ENCODE results near the gene ADAMTS18.

The ADAMTS18 gene

GRCh38 chr16:77434022-77434529, 758 bp downstream of the ADAMTS18 start:
- no peaks in the 10 kb centered on the region for H3K79me2 ChIP-seq (ENCODE audit: insufficient read depth, low read length)
- H4K20me1 ChIP-seq (ENCODE audit: insufficient read depth, low read length): no peaks in the 10 kb centered on the region
- ATAC-seq (ENCODE audit: insufficient read depth, low read depth) (no peak), DNase-seq (no peak)
- H3K27ac ChIP-seq (ENCODE audit: low read length): no peak overlapping the region
- H2AFZ ChIP-seq (ENCODE audit: low read depth, low read length): no peak overlapping the region
- H3K27me3 ChIP-seq (ENCODE audit: insufficient read depth, low read length, poor library complexity): peaks cover 10% of the 10 kb centered on the region
- H3K4me2 ChIP-seq (ENCODE audit: insufficient read depth, low read length): no peak overlapping the region
- H3K9ac ChIP-seq (ENCODE audit: low read depth, low read length): no peak overlapping the region
- no peaks in the 10 kb centered on the region for H3K36me3 ChIP-seq (ENCODE audit: insufficient read depth, low read length)
- H3K4me1 ChIP-seq (ENCODE audit: insufficient read depth, low read length): no peaks in the 10 kb centered on the region
- no peak overlapping the region for H3K4me3 ChIP-seq (ENCODE audit: low read depth in 1 of 2, low read length in 2 of 2)
- H3K9me3 ChIP-seq (ENCODE audit: insufficient read depth, low read length, severe bottlenecking): no peaks in the 10 kb centered on the region
- TF ChIP-seq, protein P1, sequence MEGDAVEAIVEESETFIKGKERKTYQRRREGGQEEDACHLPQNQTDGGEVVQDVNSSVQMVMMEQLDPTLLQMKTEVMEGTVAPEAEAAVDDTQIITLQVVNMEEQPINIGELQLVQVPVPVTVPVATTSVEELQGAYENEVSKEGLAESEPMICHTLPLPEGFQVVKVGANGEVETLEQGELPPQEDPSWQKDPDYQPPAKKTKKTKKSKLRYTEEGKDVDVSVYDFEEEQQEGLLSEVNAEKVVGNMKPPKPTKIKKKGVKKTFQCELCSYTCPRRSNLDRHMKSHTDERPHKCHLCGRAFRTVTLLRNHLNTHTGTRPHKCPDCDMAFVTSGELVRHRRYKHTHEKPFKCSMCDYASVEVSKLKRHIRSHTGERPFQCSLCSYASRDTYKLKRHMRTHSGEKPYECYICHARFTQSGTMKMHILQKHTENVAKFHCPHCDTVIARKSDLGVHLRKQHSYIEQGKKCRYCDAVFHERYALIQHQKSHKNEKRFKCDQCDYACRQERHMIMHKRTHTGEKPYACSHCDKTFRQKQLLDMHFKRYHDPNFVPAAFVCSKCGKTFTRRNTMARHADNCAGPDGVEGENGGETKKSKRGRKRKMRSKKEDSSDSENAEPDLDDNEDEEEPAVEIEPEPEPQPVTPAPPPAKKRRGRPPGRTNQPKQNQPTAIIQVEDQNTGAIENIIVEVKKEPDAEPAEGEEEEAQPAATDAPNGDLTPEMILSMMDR (IDR thresholded peaks at IDR 0.05; ENCODE audit: borderline replicate concordance, extremely low read depth, low read length, poor library complexity, severe bottlenecking): no peak
- no peak for TF ChIP-seq EZH2 (IDR thresholded peaks at IDR 0.05; ENCODE audit: borderline replicate concordance, low read depth, low read length, severe bottlenecking)

GRCh38 chr16:77433146-77433545, 1.7 kb downstream of the ADAMTS18 start:
- Histone ChIP-seq H3K4me1 (ENCODE audit: insufficient read depth, low read length) (no peaks in the 10 kb centered on the region), H3K79me2 (ENCODE audit: insufficient read depth, low read length) (no peaks in the 10 kb centered on the region), H3K36me3 (ENCODE audit: insufficient read depth, low read length) (no peaks in the 10 kb centered on the region), H4K20me1 (ENCODE audit: insufficient read depth, low read length) (no peaks in the 10 kb centered on the region), H3K27me3 (ENCODE audit: insufficient read depth, low read length, poor library complexity) (peaks cover 12% of the 10 kb centered on the region), H3K4me3 (ENCODE audit: low read depth in 1 of 2, low read length in 2 of 2) (no peak overlapping the region), H2AFZ (ENCODE audit: low read depth, low read length) (no peak overlapping the region), H3K9ac (ENCODE audit: low read depth, low read length) (no peak overlapping the region), H3K27ac (ENCODE audit: low read length) (no peak overlapping the region), H3K4me2 (ENCODE audit: insufficient read depth, low read length) (no peak overlapping the region), H3K9me3 (ENCODE audit: insufficient read depth, low read length, severe bottlenecking) (no peaks in the 10 kb centered on the region)
- ATAC-seq (ENCODE audit: insufficient read depth, low read depth) (no peak), DNase-seq (no peak)
- TF ChIP-seq, protein P1 (IDR thresholded peaks at IDR 0.05; ENCODE audit: borderline replicate concordance, extremely low read depth, low read length, poor library complexity, severe bottlenecking): no peak
- TF ChIP-seq EZH2 (IDR thresholded peaks at IDR 0.05; ENCODE audit: borderline replicate concordance, low read depth, low read length, severe bottlenecking): no peak

DNA sequence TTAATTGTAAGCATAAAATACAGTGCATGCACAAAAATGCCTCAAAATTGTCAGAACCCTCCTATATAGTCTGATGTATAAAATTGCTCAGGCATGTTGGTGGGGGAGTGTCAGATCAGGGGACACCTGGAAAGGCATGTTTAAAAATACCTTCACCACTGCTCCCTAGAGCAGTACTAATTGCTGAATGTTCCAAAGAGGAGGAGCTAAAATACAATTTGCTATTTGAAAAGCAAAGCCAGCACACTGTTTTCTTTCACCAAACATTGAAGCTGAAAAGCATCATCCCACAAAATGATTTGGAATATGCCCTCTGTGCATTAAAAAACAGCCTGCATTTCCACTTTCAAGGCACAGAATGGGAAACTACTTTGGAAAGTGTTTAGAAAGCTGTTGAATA, 2.6 kb downstream of the ADAMTS18 start:
- Histone ChIP-seq H3K9me3 (ENCODE audit: insufficient read depth, low read length, severe bottlenecking) (no peaks in the 10 kb centered on the region), H3K79me2 (ENCODE audit: insufficient read depth, low read length) (no peaks in the 10 kb centered on the region), H3K4me2 (ENCODE audit: insufficient read depth, low read length) (no peak overlapping the region), H3K4me3 (ENCODE audit: low read depth in 1 of 2, low read length in 2 of 2) (no peak overlapping the region), H3K4me1 (ENCODE audit: insufficient read depth, low read length) (no peaks in the 10 kb centered on the region), H4K20me1 (ENCODE audit: insufficient read depth, low read length) (no peaks in the 10 kb centered on the region), H3K36me3 (ENCODE audit: insufficient read depth, low read length) (no peaks in the 10 kb centered on the region), H3K9ac (ENCODE audit: low read depth, low read length) (no peak overlapping the region), H2AFZ (ENCODE audit: low read depth, low read length) (no peak overlapping the region), H3K27me3 (ENCODE audit: insufficient read depth, low read length, poor library complexity) (peaks cover 12% of the 10 kb centered on the region), H3K27ac (ENCODE audit: low read length) (no peak overlapping the region)
- DNase-seq (no peak), ATAC-seq (ENCODE audit: insufficient read depth, low read depth) (no peak)
- no peak for TF ChIP-seq EZH2 (IDR thresholded peaks at IDR 0.05; ENCODE audit: borderline replicate concordance, low read depth, low read length, severe bottlenecking)
- TF ChIP-seq, protein P1 (IDR thresholded peaks at IDR 0.05; ENCODE audit: borderline replicate concordance, extremely low read depth, low read length, poor library complexity, severe bottlenecking): no peak

Data from DND-41 (cell line).